ENCODE data around the gene DNAAF1.
"Not testable (repeated sequence)": the region's sequence is repeated elsewhere in the genome, so short reads cannot be mapped to it uniquely, and the experiment has no call there.

DNAAF1 gene

DNA sequence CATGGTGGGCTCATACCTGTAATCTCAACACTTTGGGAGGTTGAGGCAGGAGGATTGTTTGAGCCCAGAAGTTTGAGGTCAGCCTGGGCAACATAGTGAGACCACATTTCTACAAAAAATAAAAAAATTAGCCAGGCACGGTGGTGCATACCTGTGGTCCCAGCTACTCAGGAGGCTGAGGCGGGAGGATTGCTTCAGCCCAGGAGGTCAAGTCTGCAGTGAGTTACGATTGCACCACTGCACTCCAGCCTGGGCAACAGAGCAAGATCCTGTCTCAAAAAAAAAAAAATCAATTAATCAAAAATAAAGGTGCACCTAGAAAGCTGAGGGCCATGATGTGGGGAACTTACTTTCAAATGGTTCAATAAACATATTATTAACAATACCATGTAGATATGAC, 71.0 kb downstream of the DNAAF1 start:
- H3K36me3 ChIP-seq (ENCODE audit: control insufficient read depth, insufficient read depth, low read length); H3K4me3 ChIP-seq (ENCODE audit: insufficient read depth, low read depth, low read length, poor library complexity, severe bottlenecking); H3K4me1 ChIP-seq (ENCODE audit: control insufficient read depth, insufficient read depth, low read length, poor library complexity, severe bottlenecking); H3K9me3 ChIP-seq (ENCODE audit: control insufficient read depth, low read length); H3K27ac ChIP-seq (ENCODE audit: insufficient read depth, low read length, poor library complexity, severe bottlenecking); H3K27me3 ChIP-seq (replicated peaks; ENCODE audit: control insufficient read depth, insufficient read depth, low read length, poor library complexity, severe bottlenecking); DNase-seq: not testable (repeated sequence)

DNA sequence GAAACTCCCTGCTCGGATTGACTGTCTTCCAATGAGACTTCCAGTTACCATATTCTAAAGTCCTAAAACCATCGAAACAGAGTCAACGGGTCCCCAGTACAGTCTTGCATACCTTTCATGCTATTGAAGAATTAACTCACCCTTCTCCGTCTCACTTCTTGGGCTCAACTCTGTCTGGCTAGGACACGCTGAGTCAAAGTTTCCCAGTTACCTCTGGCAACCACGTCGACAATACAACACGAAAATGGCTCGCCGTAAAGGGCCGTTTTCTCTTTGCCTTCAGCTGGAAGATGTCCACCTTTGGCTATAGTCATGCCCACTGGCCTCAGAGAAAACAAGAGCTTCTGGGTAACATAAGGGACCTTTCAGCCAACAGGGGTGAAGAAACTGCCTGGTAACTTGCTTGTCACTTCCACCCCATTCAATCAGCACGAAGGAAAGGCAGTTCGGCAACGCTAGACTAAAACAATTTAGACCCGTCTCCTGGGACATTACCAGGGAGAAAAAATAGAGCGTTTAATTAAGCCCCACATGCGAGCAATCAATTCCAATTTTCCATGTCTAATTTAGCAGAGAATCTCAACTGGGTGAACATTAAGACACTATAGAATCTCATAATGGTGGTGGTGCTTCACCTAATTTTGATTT, 73.2 kb downstream of the DNAAF1 start:
- no peak overlapping the region for H3K27ac ChIP-seq (ENCODE audit: insufficient read depth, low read length, poor library complexity, severe bottlenecking)
- no peaks in the 10 kb centered on the region for H3K27me3 ChIP-seq (replicated peaks; ENCODE audit: control insufficient read depth, insufficient read depth, low read length, poor library complexity, severe bottlenecking)
- H3K36me3 ChIP-seq (ENCODE audit: control insufficient read depth, insufficient read depth, low read length): no peaks in the 10 kb centered on the region
- H3K4me1 ChIP-seq (ENCODE audit: control insufficient read depth, insufficient read depth, low read length, poor library complexity, severe bottlenecking): no peaks in the 10 kb centered on the region
- DNase-seq: no peak
- H3K9me3 ChIP-seq (ENCODE audit: control insufficient read depth, low read length): no peaks in the 10 kb centered on the region
- no peak overlapping the region for H3K4me3 ChIP-seq (ENCODE audit: insufficient read depth, low read depth, low read length, poor library complexity, severe bottlenecking)

DNA sequence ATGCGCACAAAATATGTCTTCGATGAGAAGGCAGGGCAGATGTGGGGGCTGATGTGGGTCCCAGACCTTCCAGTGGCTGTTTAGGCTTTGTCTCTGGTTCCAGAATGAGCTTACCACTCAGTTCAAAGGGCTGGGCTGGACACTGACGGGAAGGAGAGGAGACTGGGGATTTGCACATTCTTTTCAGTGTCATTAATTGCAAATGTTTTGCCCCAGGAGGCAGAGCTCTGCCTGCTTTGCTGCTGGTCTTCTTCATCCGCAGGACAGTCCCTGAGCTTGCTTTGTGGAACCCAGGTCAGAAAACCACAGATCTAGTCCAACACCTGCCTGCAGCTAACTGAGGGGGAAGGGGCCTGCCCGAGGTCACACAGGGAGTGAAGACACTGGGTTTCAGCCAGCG, 73.8 kb downstream of the DNAAF1 start:
- Histone ChIP-seq H3K27ac (ENCODE audit: insufficient read depth, low read length, poor library complexity, severe bottlenecking) (no peak overlapping the region), H3K4me3 (ENCODE audit: insufficient read depth, low read depth, low read length, poor library complexity, severe bottlenecking) (no peak overlapping the region), H3K9me3 (ENCODE audit: control insufficient read depth, low read length) (no peaks in the 10 kb centered on the region), H3K4me1 (ENCODE audit: control insufficient read depth, insufficient read depth, low read length, poor library complexity, severe bottlenecking) (no peaks in the 10 kb centered on the region), H3K27me3 (replicated peaks; ENCODE audit: control insufficient read depth, insufficient read depth, low read length, poor library complexity, severe bottlenecking) (no peaks in the 10 kb centered on the region), H3K36me3 (ENCODE audit: control insufficient read depth, insufficient read depth, low read length) (no peaks in the 10 kb centered on the region)
- no peak for DNase-seq

DNA sequence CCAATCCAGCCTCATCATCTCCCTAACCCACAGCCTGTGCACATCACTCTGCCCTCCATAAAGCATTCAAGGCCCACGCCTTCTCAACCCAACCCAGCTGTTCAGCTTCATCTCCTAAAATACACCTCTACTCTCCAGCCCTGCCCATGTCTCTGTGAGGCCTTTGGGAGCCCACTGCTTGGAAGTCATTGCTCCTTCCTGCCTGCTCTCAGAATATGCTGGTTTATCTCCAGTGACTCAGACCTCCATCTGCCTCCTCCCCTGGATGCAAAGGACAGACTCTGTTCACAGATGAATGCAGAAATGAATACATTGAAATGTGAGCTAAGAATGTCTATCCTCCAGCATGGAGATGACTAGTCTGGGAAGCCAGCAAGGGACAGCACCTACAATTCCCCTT, 75.7 kb downstream of the DNAAF1 start:
- Histone ChIP-seq H3K27ac (ENCODE audit: insufficient read depth, low read length, poor library complexity, severe bottlenecking) (no peak overlapping the region), H3K9me3 (ENCODE audit: control insufficient read depth, low read length) (no peaks in the 10 kb centered on the region), H3K4me1 (ENCODE audit: control insufficient read depth, insufficient read depth, low read length, poor library complexity, severe bottlenecking) (no peaks in the 10 kb centered on the region), H3K4me3 (ENCODE audit: insufficient read depth, low read depth, low read length, poor library complexity, severe bottlenecking) (no peak overlapping the region), H3K36me3 (ENCODE audit: control insufficient read depth, insufficient read depth, low read length) (no peaks in the 10 kb centered on the region), H3K27me3 (replicated peaks; ENCODE audit: control insufficient read depth, insufficient read depth, low read length, poor library complexity, severe bottlenecking) (peaks cover 3% of the 10 kb centered on the region)
- no peak for DNase-seq

DNA sequence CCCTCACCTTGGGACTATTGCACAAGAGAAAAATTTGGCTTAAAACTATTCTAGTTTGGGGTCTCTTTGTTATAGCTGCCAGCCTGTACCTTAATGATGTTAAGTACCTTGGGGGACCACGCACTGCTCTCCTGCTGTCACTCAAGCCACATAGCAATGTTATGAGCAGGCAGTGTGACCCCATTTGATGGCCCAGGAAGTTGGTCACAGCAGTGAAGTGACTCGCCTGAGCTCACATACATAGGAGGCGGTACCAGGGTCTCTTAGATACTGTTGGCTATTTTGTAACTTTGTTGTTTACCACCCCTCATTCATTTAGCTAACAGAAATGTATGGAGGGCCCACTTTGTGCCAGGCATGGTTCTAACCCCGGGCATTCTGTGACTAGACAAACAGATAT, 78.3 kb downstream of the DNAAF1 start:
- peaks cover 3% of the 10 kb centered on the region for H3K27me3 ChIP-seq (replicated peaks; ENCODE audit: control insufficient read depth, insufficient read depth, low read length, poor library complexity, severe bottlenecking)
- DNase-seq: no peak
- no peaks in the 10 kb centered on the region for H3K9me3 ChIP-seq (ENCODE audit: control insufficient read depth, low read length)
- H3K36me3 ChIP-seq (ENCODE audit: control insufficient read depth, insufficient read depth, low read length): no peaks in the 10 kb centered on the region
- H3K4me1 ChIP-seq (ENCODE audit: control insufficient read depth, insufficient read depth, low read length, poor library complexity, severe bottlenecking): no peaks in the 10 kb centered on the region
- no peak overlapping the region for H3K4me3 ChIP-seq (ENCODE audit: insufficient read depth, low read depth, low read length, poor library complexity, severe bottlenecking)
- no peak overlapping the region for H3K27ac ChIP-seq (ENCODE audit: insufficient read depth, low read length, poor library complexity, severe bottlenecking)

DNA sequence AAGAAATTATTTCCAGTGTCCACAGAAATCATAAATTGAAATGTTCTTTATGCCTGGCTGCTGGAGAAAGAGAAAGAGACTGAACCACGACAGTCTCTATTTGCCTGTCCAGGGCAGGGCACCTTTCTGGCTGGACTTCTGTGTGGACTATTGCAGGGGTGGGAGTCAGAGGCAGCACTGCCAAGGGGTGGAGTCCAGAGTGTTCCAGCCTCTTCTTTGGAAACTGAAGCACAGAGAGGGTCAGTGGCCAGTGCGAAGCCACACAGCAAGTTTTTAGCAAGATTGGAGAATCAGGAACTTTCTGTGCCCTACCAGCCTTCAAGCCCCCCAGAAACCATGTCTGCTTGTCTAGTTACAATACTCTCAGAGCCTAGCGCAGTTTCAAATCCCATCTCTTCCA, 79.4 kb downstream of the DNAAF1 start:
- no peak overlapping the region for H3K27ac ChIP-seq (ENCODE audit: insufficient read depth, low read length, poor library complexity, severe bottlenecking)
- peaks cover 3% of the 10 kb centered on the region for H3K27me3 ChIP-seq (replicated peaks; ENCODE audit: control insufficient read depth, insufficient read depth, low read length, poor library complexity, severe bottlenecking)
- H3K36me3 ChIP-seq (ENCODE audit: control insufficient read depth, insufficient read depth, low read length): no peaks in the 10 kb centered on the region
- H3K4me3 ChIP-seq (ENCODE audit: insufficient read depth, low read depth, low read length, poor library complexity, severe bottlenecking): no peak overlapping the region
- no peaks in the 10 kb centered on the region for H3K4me1 ChIP-seq (ENCODE audit: control insufficient read depth, insufficient read depth, low read length, poor library complexity, severe bottlenecking)
- DNase-seq: no peak
- no peaks in the 10 kb centered on the region for H3K9me3 ChIP-seq (ENCODE audit: control insufficient read depth, low read length)

DNA sequence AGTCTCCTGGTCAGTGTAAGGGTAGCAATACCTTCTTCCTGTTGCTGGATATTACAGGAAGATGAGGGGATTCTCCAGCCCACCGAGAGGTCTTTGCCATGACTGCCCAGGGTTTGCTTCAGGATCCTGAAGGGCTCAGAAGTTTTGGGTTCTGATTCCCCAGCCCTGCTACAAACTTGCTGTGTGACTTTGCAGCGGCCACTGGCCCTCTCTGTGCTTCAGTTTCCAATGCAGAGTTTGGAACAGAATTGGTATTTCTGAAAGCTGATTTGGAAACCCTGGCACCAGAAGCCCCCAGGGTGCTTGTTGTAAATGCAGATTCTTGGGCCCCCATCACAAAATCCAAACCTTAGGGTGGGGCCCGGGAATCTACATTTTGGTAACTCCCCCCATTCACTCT, 80.0 kb downstream of the DNAAF1 start:
- H3K36me3 ChIP-seq (ENCODE audit: control insufficient read depth, insufficient read depth, low read length): no peaks in the 10 kb centered on the region
- peaks cover 6% of the 10 kb centered on the region for H3K27me3 ChIP-seq (replicated peaks; ENCODE audit: control insufficient read depth, insufficient read depth, low read length, poor library complexity, severe bottlenecking)
- no peak for DNase-seq
- H3K9me3 ChIP-seq (ENCODE audit: control insufficient read depth, low read length): no peaks in the 10 kb centered on the region
- H3K27ac ChIP-seq (ENCODE audit: insufficient read depth, low read length, poor library complexity, severe bottlenecking): no peak overlapping the region
- H3K4me3 ChIP-seq (ENCODE audit: insufficient read depth, low read depth, low read length, poor library complexity, severe bottlenecking): no peak overlapping the region
- no peaks in the 10 kb centered on the region for H3K4me1 ChIP-seq (ENCODE audit: control insufficient read depth, insufficient read depth, low read length, poor library complexity, severe bottlenecking)

DNA sequence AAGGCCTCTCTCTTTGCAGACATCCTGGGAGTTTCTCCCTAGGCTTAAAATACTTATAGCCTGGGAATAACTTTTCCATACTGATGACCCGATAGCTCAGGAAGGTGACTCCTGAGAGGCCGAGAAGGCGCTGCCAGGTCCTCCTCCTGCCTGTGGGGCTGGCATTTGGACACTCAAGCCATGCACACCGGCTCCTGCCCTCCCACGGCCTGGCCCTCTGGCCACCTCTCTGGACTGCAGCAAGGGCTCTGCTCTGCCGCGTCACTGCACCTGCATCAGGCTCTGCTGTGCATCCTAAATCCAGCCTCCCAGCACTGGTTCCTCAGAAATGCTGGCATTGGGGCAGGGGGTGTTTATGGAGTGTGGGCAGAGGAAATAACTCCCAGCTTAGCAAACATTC, 80.5 kb downstream of the DNAAF1 start:
- DNase-seq: no peak
- Histone ChIP-seq H3K4me1 (ENCODE audit: control insufficient read depth, insufficient read depth, low read length, poor library complexity, severe bottlenecking) (no peaks in the 10 kb centered on the region), H3K4me3 (ENCODE audit: insufficient read depth, low read depth, low read length, poor library complexity, severe bottlenecking) (no peak overlapping the region), H3K9me3 (ENCODE audit: control insufficient read depth, low read length) (no peaks in the 10 kb centered on the region), H3K27me3 (replicated peaks; ENCODE audit: control insufficient read depth, insufficient read depth, low read length, poor library complexity, severe bottlenecking) (peaks cover 6% of the 10 kb centered on the region), H3K27ac (ENCODE audit: insufficient read depth, low read length, poor library complexity, severe bottlenecking) (no peak overlapping the region), H3K36me3 (ENCODE audit: control insufficient read depth, insufficient read depth, low read length) (no peaks in the 10 kb centered on the region)

DNA sequence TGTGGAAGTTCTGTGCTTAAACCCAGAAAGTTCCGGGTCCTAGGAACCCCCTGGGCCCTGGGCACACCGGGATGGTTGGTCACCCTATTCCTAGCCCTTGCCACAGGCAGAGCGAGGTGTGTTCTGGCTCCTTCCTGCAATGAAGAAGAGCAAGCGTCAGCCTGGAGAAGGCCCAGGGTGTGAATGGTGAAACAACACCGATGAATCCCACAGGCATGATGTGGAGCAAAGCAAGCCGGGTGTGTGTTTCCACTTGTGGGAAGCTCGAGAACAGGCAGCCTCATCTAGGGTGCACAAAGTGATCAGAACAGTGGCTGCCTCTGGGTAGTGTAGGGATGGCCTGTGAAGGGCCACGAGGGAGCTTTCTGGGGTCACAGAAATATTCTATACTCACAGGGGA, 80.9 kb downstream of the DNAAF1 start:
- peaks cover 6% of the 10 kb centered on the region for H3K27me3 ChIP-seq (replicated peaks; ENCODE audit: control insufficient read depth, insufficient read depth, low read length, poor library complexity, severe bottlenecking)
- no peak for DNase-seq
- H3K4me3 ChIP-seq (ENCODE audit: insufficient read depth, low read depth, low read length, poor library complexity, severe bottlenecking): no peak overlapping the region
- H3K27ac ChIP-seq (ENCODE audit: insufficient read depth, low read length, poor library complexity, severe bottlenecking): no peak overlapping the region
- H3K9me3 ChIP-seq (ENCODE audit: control insufficient read depth, low read length): no peaks in the 10 kb centered on the region
- no peaks in the 10 kb centered on the region for H3K36me3 ChIP-seq (ENCODE audit: control insufficient read depth, insufficient read depth, low read length)
- H3K4me1 ChIP-seq (ENCODE audit: control insufficient read depth, insufficient read depth, low read length, poor library complexity, severe bottlenecking): no peaks in the 10 kb centered on the region
